Measurements from ENCODE around the gene P2RY8. TPM values are rescaled to one million over a fixed set of nuclear protein-coding genes. Genes with fewer than 3 reads are reported as not detected.
"Not testable (repeated sequence)": the region's sequence is repeated elsewhere in the genome, so short reads cannot be mapped to it uniquely, and the experiment has no call there.

The P2RY8 gene
- total RNA-seq, 1 donor from 2014 or later = 0.32 TPM

- no peaks in the 10 kb centered on the region for H3K27me3 ChIP-seq
- no peaks in the 10 kb centered on the region for H3K4me1 ChIP-seq
- H3K79me2 ChIP-seq (ENCODE audit: low read depth) = no peaks in the 10 kb centered on the region
- H3K9me3 Mint-ChIP-seq = no peaks in the 10 kb centered on the region
- H3K27ac ChIP-seq = no peak overlapping the region
- no peak overlapping the region for H3K27ac Mint-ChIP-seq
- peaks cover 4% of the 10 kb centered on the region for H3K27me3 Mint-ChIP-seq (ENCODE audit: insufficient read depth, low read depth)
- no peak for DNase-seq (ENCODE audit: low spot score)
- H3K9me3 ChIP-seq (ENCODE audit: low read depth) = no peaks in the 10 kb centered on the region
- TF ChIP-seq EZH2phosphoT487 (IDR thresholded peaks at IDR 0.05) = no peak
- TF ChIP-seq CTCF (IDR thresholded peaks at IDR 0.05) = no peak
- TF ChIP-seq EZH2 (IDR thresholded peaks at IDR 0.05) = no peak
- H3K4me2 ChIP-seq = no peak overlapping the region
- no peaks in the 10 kb centered on the region for H3K36me3 Mint-ChIP-seq
- no peaks in the 10 kb centered on the region for H3F3A ChIP-seq (ENCODE audit: low read depth)
- no peaks in the 10 kb centered on the region for H3K36me3 ChIP-seq
- H3K4me1 Mint-ChIP-seq = no peaks in the 10 kb centered on the region
- no peak overlapping the region for H2AFZ ChIP-seq (replicated peaks)
- H4K20me1 ChIP-seq (ENCODE audit: low read depth) = no peaks in the 10 kb centered on the region
- no peak overlapping the region for H3K4me3 ChIP-seq
- no peak overlapping the region for H3K9ac ChIP-seq
- no peak overlapping the region for H3K4me3 Mint-ChIP-seq
Observed at GRCh38 chrX:1576201-1576992, 39.4 kb upstream of the P2RY8 start.

DNA sequence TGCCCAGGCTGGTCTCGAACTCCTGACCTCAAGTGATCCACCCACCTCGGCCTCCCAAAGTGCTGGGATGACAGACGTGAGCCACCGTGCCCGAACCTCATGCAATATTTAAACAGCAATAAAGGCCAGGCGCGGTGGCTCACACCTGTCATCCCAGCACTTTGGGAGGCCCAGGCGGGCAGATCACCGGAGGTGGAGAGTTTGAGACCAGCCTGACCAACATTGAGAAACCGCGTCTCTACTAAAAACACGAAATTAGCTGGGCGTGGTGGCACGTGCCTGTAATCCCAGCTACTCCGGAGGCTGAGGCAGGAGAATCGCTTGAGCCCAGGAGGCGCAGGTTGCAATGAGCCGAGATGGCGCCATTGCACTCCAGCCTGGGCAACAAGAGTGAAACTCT lies 37.2 kb upstream of the P2RY8 start:
- not testable (repeated sequence) for H3K4me1 Mint-ChIP-seq

GRCh38 chrX:1564750-1565683 lies 28.0 kb upstream of the P2RY8 start:
- Mint-ChIP-seq H3K36me3 (no peaks in the 10 kb centered on the region), H3K27me3 (ENCODE audit: insufficient read depth, low read depth) (peaks cover 7% of the 10 kb centered on the region), H3K4me1 (no peaks in the 10 kb centered on the region), H3K4me3 (no peak overlapping the region), H3K27ac (no peak overlapping the region), H3K9me3 (no peaks in the 10 kb centered on the region)
- Histone ChIP-seq H3K27me3 (no peaks in the 10 kb centered on the region), H4K20me1 (ENCODE audit: low read depth) (no peaks in the 10 kb centered on the region), H3K36me3 (no peaks in the 10 kb centered on the region), H3K27ac (no peak overlapping the region), H3K4me1 (no peaks in the 10 kb centered on the region), H3K79me2 (ENCODE audit: low read depth) (no peaks in the 10 kb centered on the region), H3K9ac (no peak overlapping the region), H3K4me3 (no peak overlapping the region), H3F3A (ENCODE audit: low read depth) (peaks cover 6% of the 10 kb centered on the region), H3K9me3 (ENCODE audit: low read depth) (no peaks in the 10 kb centered on the region), H2AFZ (replicated peaks) (no peak overlapping the region), H3K4me2 (no peak overlapping the region)
- TF ChIP-seq EZH2phosphoT487 (IDR thresholded peaks at IDR 0.05) (no peak), EZH2 (IDR thresholded peaks at IDR 0.05) (no peak), CTCF (IDR thresholded peaks at IDR 0.05) (no peak)
- no peak for DNase-seq (ENCODE audit: low spot score)

More for the DNA sequence above, 37.2 kb upstream of the P2RY8 start:
- DNase-seq (ENCODE audit: low spot score); H3K9me3 Mint-ChIP-seq; H3K27ac ChIP-seq; H3K9ac ChIP-seq; H3K36me3 ChIP-seq; H3F3A ChIP-seq (ENCODE audit: low read depth); H3K4me2 ChIP-seq; H3K27ac Mint-ChIP-seq; H4K20me1 ChIP-seq (ENCODE audit: low read depth); H3K4me3 ChIP-seq; H3K9me3 ChIP-seq (ENCODE audit: low read depth); H3K27me3 Mint-ChIP-seq (ENCODE audit: insufficient read depth, low read depth); H3K4me1 ChIP-seq; H3K27me3 ChIP-seq; H3K4me3 Mint-ChIP-seq; H3K79me2 ChIP-seq (ENCODE audit: low read depth); H2AFZ ChIP-seq (replicated peaks); H3K36me3 Mint-ChIP-seq: not testable (repeated sequence)

- not testable (repeated sequence) for H3K4me2 ChIP-seq; H3K4me1 Mint-ChIP-seq; H3K4me3 ChIP-seq; H3K27ac Mint-ChIP-seq; H3K27ac ChIP-seq; H3K9me3 Mint-ChIP-seq; H3K9me3 ChIP-seq (ENCODE audit: low read depth); H3K79me2 ChIP-seq (ENCODE audit: low read depth); H3K4me1 ChIP-seq; H2AFZ ChIP-seq (replicated peaks); H3F3A ChIP-seq (ENCODE audit: low read depth); H3K36me3 Mint-ChIP-seq; DNase-seq (ENCODE audit: low spot score); H3K9ac ChIP-seq; H4K20me1 ChIP-seq (ENCODE audit: low read depth); H3K27me3 ChIP-seq; H3K36me3 ChIP-seq
- H3K4me3 Mint-ChIP-seq = peak overlapping the region; percentile 65
- H3K27me3 Mint-ChIP-seq (ENCODE audit: insufficient read depth, low read depth) = peaks cover 12% of the 10 kb centered on the region
Observed at GRCh38 chrX:1564077-1564476, 27.1 kb upstream of the P2RY8 start.

All from neural progenitor cell (in vitro differentiated cells).